ENCODE measurements around the gene PLA2G15.

PLA2G15 gene

DNA sequence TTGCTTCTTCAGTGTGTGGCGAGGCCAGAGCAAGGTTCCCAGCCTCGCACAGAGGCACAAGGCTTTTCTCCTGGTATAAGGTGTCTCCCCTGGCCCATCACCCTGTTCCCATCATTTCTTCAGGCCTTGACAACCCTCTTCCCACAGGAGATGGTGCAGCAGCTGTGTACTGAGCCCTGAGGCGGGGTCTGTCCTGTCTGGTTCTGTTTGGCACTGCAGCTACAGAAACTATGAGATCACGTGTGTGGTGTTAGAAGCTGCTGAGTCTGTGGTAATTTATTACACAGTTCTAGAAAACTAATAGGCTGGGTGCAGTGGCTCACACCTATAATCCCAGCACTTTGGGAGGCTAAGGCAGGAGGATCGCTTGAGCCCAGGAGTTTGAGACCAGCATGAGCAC lies 7.2 kb downstream of the PLA2G15 start:
- no peak for DNase-seq (ENCODE audit: low spot score)

DNA sequence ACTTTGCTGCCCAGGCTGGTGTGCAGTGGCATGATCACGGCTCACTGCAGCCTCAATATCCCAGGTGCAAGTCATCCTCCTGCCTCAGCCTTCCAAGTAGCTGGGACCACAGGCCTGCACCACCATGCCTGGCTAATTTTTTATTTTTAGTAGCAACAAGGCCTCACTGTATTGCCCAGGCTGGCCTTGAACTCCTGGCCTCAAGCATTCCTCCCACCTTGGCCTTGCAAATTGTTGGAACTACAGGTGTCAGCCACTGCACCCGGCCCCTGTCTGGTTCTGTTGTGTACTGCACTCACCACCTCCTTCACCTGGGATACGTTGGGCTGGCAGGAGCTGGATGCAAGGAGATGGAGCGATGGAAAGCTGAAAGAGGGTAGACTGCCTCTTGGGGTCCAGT lies 8.5 kb downstream of the PLA2G15 start:
- no peak for DNase-seq (ENCODE audit: low spot score)

DNA sequence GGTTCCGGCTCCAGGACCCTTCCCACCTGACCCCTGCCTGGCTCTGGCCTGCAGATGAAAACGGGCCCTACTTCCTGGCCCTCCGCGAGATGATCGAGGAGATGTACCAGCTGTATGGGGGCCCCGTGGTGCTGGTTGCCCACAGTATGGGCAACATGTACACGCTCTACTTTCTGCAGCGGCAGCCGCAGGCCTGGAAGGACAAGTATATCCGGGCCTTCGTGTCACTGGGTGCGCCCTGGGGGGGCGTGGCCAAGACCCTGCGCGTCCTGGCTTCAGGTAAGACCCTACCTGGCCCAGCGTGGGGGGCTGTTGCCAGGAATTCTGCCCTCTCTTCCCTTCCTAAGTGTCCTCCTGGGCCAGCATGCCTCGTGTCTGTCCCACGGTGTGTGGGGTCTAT lies 10.5 kb downstream of the PLA2G15 start:
- no peak for DNase-seq (ENCODE audit: low spot score)

DNA sequence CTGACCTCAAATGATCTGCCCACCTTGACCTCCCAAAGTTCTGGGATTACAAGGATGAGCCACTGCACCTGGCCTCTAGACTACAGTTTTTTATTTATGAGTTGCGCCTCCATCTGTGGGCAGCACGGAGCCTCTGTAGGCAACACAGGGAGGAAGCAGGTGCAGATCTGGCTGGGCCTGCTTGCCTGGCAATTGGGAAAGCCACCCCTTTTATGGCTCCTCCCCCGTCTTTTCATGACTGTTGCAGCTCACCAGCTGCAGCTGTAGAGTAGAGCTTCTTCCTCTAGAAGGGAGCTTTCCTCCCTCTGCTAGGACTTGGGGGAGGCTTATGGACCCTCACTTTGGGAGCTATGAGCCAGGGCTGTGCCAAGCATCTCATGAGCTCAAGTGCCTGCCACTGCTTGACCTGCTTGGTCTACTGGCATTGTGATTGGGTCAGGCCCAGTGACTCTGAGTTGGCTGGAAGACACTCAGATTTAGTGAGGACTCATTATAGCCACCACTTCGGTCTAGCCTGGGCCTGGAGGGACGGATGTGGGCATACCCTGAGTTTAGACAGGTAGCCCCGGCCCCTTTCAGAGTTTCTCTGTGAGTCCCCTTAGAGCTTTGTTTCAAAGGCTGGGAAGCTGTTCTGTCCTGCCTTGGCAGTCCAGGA lies 12.2 kb downstream of the PLA2G15 start:
- peak; percentile 39 for DNase-seq (ENCODE audit: low spot score)

- no peak for DNase-seq (ENCODE audit: low spot score)
These were observed 13.0 kb downstream of the PLA2G15 start for GRCh38 chr16:68257906-68258800.

DNA sequence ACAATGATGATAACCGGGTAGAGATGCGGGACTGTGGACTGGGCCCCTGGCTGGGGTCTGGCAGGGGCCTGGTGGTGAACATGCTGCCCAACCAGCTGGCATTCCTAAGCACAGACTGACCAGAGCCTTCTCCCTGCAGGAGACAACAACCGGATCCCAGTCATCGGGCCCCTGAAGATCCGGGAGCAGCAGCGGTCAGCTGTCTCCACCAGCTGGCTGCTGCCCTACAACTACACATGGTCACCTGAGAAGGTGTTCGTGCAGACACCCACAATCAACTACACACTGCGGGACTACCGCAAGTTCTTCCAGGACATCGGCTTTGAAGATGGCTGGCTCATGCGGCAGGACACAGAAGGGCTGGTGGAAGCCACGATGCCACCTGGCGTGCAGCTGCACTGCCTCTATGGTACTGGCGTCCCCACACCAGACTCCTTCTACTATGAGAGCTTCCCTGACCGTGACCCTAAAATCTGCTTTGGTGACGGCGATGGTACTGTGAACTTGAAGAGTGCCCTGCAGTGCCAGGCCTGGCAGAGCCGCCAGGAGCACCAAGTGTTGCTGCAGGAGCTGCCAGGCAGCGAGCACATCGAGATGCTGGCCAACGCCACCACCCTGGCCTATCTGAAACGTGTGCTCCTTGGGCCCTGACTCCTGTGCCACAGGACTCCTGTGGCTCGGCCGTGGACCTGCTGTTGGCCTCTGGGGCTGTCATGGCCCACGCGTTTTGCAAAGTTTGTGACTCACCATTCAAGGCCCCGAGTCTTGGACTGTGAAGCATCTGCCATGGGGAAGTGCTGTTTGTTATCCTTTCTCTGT lies 14.0 kb downstream of the PLA2G15 start:
- no peak for DNase-seq (ENCODE audit: low spot score)

DNA sequence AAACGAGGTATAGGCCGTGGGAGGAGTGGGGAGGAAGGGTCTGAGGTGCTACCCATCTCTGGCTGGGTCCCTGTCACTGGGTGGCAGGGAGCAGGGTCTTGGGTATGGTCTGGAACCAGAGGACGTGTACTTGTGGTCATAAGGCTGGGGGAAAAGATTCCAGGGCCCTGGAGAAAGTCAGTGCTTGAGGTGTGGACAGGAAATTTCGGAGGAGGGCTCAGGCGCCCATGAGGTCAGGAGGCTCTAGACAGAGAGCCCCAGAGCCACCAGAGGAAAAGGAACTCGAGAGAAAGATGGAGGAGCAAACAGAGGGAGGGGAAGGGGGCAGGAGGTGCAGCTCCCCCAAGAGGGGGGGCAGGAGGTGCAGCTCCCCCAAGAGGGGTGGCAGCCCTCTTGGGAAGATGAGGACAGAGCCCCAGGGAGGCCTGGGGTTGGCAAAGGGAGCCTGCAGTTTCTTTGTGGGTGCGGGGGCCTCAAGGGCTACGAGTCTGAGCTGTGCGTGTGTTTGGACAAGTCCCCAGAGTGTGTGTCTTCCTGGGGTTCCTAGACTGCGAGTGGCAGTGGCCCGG lies 18.5 kb downstream of the PLA2G15 start:
- DNase-seq (ENCODE audit: low spot score) = no peak

- DNase-seq (ENCODE audit: low spot score) = peak; percentile 75
These were observed 19.2 kb downstream of the PLA2G15 start, which contains the start of gene SLC7A6 for GRCh38 chr16:68264128-68265077. Gene SLC7A6 (plus strand): TSS chr16:68264526. CDS start chr16:68274727, 10,201 bp downstream.

DNA sequence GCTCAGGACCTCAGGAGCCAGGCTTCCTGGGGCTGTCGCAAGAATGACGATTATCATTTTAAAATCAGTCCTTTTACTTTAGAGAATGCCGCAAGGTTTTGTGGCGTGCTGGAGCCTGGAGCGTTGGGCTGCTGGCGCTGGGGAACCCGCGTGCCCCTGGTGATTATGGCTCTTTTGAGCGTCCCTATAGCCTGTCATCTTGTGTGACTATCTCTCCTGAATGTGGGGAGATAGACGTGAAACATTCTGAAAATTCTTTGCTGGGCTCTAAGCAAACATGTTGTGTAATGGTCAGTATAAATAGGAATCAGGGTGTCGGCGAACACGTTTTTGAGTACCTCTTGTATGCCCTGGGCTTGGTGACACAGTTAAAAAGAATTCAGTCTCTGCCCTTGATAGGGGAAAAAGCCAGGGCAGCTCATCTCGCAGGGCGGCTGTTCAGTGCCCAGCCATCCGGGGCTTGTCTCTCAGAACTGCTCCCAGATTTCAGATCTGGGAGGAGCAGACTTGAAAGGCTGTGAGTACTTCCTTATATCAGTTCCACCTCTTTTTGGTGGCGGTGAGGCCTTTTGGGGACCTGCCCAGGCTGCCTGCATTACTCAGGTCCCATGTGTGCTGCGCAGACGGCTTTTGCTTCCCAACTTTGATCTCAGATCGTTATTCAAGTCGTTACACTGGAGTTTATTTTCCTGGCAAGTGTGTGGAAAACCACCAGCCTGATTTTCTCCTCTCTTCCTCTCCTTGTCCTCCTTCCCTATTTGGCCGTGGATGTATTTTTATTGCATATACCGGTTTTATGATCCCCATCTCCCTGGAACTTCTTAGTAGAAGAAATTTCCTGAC lies 20.1 kb downstream of the PLA2G15 start:
- peak; percentile 49 for DNase-seq (ENCODE audit: low spot score)

- no peak for DNase-seq (ENCODE audit: low spot score)
These were observed 22.6 kb downstream of the PLA2G15 start for GRCh38 chr16:68267612-68268405.

DNA sequence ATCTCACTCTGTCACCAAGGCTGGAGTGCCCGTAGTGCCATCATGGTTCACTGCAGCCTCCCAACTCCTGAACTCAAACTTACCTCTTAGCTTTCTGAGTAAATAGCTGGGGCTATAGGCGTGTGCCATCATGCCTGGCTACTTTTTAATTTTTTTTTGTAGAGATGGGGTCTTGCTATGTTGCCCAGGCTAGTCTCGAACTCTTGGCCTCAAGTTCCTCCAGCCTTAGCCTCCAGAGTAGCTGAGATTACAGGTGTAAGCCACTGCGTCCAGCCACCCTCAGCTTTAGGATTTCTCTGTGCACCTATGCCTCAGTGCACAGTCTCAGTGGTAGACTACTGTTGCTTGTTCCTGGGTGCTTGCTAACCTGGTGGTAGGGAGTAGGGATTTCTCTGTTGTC lies 24.6 kb downstream of the PLA2G15 start:
- no peak for DNase-seq (ENCODE audit: low spot score)

DNA sequence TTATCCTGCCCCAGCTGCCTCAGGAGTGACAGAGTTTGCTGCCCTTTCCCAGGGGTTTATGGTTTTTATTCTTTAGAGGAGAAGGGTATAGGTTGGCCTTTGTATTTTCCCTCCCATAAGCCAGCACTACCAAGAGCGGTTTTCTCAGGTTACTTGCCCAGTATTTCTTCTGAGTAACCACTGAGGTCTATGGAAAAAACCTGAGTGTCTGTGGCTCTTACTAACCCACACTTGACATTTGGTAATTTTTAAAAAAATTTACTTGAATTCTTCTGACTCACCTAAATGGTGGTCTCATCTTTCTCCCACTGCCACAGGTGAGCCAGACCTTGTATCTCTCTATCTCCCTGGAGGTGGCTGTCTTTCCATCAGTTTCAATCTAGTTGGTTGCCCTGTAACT lies 25.2 kb downstream of the PLA2G15 start:
- no peak for DNase-seq (ENCODE audit: low spot score)

DNA sequence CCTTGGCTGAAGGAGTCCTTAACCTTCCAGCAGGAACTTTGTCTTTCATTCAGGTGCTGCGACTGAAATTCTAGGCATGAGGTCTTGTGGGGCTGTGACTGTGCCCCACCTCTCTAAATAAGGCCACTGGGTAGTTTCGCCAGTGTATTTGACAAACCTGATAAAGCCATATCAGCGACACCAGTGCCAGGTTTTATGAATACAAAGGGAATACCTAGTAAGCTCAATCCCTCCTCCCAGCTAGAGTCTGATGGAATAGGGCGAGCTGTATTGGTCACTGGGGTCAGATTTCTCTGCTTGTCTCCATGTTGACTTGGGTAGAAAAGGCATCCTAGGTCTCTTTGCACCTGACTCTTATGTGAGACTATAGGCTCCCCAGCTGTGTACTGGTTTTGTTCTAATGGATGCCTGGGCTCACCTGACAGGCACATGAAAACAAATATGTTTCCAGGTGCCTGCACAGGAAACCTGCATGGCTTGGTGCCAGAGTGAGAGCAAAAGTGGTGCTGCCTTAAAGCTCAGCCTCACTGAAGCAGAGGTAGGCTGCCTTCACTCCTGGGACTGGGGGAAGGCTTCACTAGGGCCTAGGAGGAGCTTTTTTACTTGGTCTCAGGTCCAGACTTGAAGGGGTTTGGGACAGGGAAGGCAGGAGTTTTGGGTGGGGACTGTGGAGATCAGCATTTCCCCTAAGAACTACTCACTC lies 27.5 kb downstream of the PLA2G15 start:
- DNase-seq (ENCODE audit: low spot score) = peak; percentile 80

DNA sequence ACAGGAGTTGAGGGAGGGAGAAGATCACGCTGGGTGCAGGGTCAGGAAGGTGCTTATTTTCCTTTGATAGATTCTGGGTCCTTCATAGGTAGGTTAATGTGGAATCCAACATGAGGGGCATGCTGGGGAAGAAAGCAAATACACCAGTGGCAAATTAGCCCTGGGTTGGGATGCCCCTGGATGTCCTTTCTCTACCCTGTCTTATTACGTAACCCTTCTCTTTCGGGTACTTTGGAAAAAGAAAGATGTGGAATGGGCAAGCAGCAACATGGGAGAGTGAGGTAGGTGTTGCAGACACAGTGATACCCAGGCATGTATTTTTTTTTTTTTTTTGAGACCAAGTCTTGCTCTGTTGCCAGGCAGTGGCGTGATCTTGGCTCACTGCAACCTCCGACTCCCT lies 28.3 kb downstream of the PLA2G15 start:
- DNase-seq (ENCODE audit: low spot score) = no peak

DNA sequence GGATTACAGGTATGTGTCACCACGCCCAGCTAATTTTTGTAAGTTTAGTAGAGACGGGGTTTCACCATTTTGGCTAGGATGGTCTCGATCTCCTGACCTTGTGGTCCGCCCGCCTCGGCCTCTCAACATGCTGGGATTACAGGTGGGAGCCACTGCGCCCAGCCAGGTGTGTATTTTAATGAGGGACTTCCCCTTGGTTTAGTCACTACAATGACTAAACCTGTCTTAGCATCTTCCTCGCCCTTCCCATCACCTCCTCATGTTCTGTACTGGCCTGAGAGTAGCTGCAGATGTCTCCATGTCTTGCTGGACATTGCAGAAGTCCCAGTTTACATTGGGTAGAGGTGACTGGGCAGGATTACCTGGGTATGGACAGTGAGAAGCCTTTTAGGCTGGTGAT lies 28.7 kb downstream of the PLA2G15 start:
- no peak for DNase-seq (ENCODE audit: low spot score)

GRCh38 chr16:68274441-68274840 lies 29.3 kb downstream of the PLA2G15 start:
- no peak for DNase-seq (ENCODE audit: low spot score)

DNA sequence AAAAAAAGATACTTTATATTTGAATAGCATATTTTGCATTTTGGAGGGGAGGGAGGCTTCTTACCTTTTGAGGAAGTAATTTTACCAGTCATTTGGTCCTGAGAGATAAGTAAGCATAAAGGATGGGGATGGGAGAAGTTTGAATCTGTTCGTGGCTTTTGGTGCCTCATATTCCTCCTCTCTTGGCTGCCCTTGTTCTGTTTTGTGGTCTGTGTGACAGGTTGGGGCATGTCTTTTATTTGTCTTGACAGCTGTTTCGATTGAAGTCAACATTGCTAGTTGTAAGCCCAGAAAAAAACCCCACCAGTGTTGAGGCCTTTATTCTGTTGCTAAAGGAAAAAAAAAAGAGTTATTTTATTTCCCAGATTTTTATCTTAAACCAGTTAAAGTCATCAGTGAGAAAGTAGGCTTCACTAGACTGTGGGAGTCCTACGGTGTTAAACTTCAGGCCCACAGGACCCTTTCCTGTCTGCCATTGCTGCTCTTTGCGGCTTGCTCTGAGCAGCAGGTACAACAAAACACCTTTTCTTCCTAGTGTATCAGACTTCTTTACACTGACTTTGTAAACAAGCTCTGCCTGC lies 30.5 kb downstream of the PLA2G15 start:
- peak; percentile 72 for DNase-seq (ENCODE audit: low spot score)

- DNase-seq (ENCODE audit: low spot score) = no peak
These were observed 31.1 kb downstream of the PLA2G15 start for GRCh38 chr16:68276223-68276622.

Data from CD4-positive, alpha-beta T cell treated with Interleukin-6 at 100 ng/mL for 8 hours (primary cell).